ENCODE results near the gene RHOT2. TPM values are rescaled to one million over a fixed set of nuclear protein-coding genes. Genes with fewer than 3 reads are reported as not detected.
A peak's percentile ranks its signal among the peaks of the same experiment; 100 is the strongest.

RHOT2 gene
- total and polyA plus RNA-seq, 9 of the 15 experiments (the other 6 are each of a cell fraction or from before 2014, with no cell fraction given): 5.0 to 373 (median 112) TPM

DNA sequence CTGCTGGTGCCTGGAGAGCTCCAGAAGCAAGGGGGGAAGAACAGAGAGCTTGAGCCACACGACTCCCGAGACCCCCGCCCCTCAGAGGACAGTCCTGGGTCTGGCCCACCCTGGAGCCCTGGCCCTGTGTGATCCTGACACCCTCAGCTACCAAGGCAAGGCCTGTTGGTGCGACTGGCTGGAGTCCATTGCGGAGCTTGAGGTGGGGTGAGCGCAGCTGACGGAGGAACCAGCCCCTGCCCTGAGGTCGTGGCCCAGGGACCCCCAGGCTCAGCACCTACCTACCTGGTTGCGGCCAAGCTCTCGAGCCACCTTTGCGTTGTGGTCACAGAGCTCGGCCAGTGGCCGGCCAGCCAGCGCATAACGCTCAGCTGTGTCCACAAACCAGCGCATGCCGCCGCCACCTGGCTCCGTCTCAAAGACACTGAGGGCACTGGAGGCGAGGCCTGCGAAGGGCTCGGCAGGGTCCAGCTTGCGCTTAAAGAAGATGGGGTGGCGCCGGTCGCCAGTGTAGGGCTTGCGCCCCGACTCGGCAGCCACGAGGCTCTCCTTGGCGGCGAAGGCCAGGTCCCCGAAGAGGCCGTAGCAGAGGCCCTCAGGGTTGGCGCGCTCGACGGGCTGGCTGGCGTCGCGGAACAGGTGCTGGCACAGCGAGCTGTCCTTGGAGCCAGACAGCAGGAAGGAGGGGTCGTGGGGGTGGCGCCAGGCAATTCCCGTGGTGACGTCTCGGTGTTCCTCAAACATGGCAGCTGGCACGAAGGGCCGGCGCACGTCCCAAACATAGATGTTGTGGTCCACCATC lies 18.7 kb downstream of the RHOT2 start:
- BruUV-seq (replicated peaks): no TSS peak
- ChIA-PET POLR2A (interaction anchor here (1.4 kb wide), 1 partner anchor 9 kb away, joined by 5 read pairs; no protein-coding TSS in a partner anchor), CTCF (ENCODE audit: low intra/inter-chr PET ratio) (no interaction called here)
- intact Hi-C loops (cut with micrococcal nuclease): no loop called here
- Histone ChIP-seq H3K36me3 (ENCODE audit: control insufficient read depth, insufficient read depth, low read length) (peaks cover 61% of the 10 kb centered on the region), H3K9ac (ENCODE audit: insufficient read depth in 1 of 2, low read depth in 2 of 2, low read length in 2 of 2) (no peak overlapping the region), H3K4me1 (replicated peaks in 1 of 2; ENCODE audit: control insufficient read depth in 2 of 2, insufficient read depth in 2 of 2, low read length in 2 of 2) (peaks cover 24 to 93% of the 10 kb centered on the region in 2 experiments), H2AFZ (ENCODE audit: low read depth, low read length) (no peak overlapping the region), H3K9me1 (ENCODE audit: control insufficient read depth, insufficient read depth, low read length) (peaks cover 15% of the 10 kb centered on the region), H3K4me2 (ENCODE audit: insufficient read depth, low read length) (no peak overlapping the region), H3K9me3 (replicated peaks; ENCODE audit: control insufficient read depth, insufficient read depth, low read depth, low read length) (no peaks in the 10 kb centered on the region), H3K27me3 (ENCODE audit: control insufficient read depth in 2 of 2, insufficient read depth in 2 of 2, low read length in 2 of 2) (no peaks in the 10 kb centered on the region), H3K79me2 (ENCODE audit: control insufficient read depth, insufficient read depth, low read length) (peaks cover 41% of the 10 kb centered on the region), H4K20me1 (replicated peaks; ENCODE audit: control insufficient read depth, insufficient read depth, low read length) (peaks cover 11% of the 10 kb centered on the region), H3K4me3 (no peak overlapping the region), H3K27ac (ENCODE audit: extremely low read depth, low read depth, low read length) (no peak overlapping the region)
- FAIRE-seq: no peak
- DNase-seq (ENCODE audit: extremely low read depth in 1 of 4, low spot score in 3 of 4): no peak
- TF ChIP-seq RBFOX2 (IDR thresholded peaks at IDR 0.05; ENCODE audit: low read depth, low read length): peak; percentile 51; the same call in 1 of the 2 replicates
- TF ChIP-seq HNRNPL (IDR thresholded peaks at IDR 0.05; ENCODE audit: low read depth, low read length): peak; percentile 69; the same call in 1 of the 2 replicates
- TF ChIP-seq ZBTB17 (CRISPR knock-in tag; IDR thresholded peaks at IDR 0.05): no peak
- no peak for TF ChIP-seq RBM17 (IDR thresholded peaks at IDR 0.05; ENCODE audit: borderline replicate concordance, low read depth, low read length)
- TF ChIP-seq, protein P1, sequence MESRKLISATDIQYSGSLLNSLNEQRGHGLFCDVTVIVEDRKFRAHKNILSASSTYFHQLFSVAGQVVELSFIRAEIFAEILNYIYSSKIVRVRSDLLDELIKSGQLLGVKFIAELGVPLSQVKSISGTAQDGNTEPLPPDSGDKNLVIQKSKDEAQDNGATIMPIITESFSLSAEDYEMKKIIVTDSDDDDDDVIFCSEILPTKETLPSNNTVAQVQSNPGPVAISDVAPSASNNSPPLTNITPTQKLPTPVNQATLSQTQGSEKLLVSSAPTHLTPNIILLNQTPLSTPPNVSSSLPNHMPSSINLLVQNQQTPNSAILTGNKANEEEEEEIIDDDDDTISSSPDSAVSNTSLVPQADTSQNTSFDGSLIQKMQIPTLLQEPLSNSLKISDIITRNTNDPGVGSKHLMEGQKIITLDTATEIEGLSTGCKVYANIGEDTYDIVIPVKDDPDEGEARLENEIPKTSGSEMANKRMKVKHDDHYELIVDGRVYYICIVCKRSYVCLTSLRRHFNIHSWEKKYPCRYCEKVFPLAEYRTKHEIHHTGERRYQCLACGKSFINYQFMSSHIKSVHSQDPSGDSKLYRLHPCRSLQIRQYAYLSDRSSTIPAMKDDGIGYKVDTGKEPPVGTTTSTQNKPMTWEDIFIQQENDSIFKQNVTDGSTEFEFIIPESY (CRISPR knock-in tag; IDR thresholded peaks at IDR 0.05): 0 out of 2 replicates have a peak, but pooled peaks have one; percentile 29
- TF ChIP-seq POLR2G (IDR thresholded peaks at IDR 0.05; ENCODE audit: low read depth, low read length): peak; percentile 44
- TF ChIP-seq HMGN3 (IDR thresholded peaks at IDR 0.05; ENCODE audit: borderline replicate concordance, extremely low read depth, insufficient read length, low read depth, low read length): peak; percentile 14
- ATAC-seq: no peak
- in situ Hi-C loops (cut with MboI): no loop called here
- 95% methylated on average over 44 of the region's 51 CpGs for WGBS (ENCODE audit: insufficient coverage, low coverage, missing lambda C conversion rate)

Data from K562 (cell line).